Duodenal mucosa (tissue), 2 donors: ENCODE data around the gene RAB11FIP4.

Source experiments
- H3K27ac ChIP-seq: one replicate; pipeline ENCODE4 v1.7.0; 2013; ENCODE audit warnings: low read depth, low read length
- H3K27me3 ChIP-seq, 2 donors: one replicate each; pipeline ENCODE4 v1.7.0; 2013; ENCODE audit warnings: low read length in 2 of 2, control low read depth in 1 of 2; ENCODE audit not compliant: insufficient read depth in 2 of 2, control insufficient read depth in 1 of 2
- H3K36me3 ChIP-seq, 2 donors: one replicate each; pipeline ENCODE4 v1.7.0; 2013; ENCODE audit warnings: low read length in 2 of 2, control low read depth in 1 of 2; ENCODE audit not compliant: insufficient read depth in 2 of 2, control insufficient read depth in 1 of 2
- H3K4me1 ChIP-seq, 2 donors: one replicate each; pipeline ENCODE4 v1.7.0; 2013; ENCODE audit warnings: low read length in 2 of 2, control low read depth in 1 of 2; ENCODE audit not compliant: insufficient read depth in 2 of 2, control insufficient read depth in 1 of 2
- H3K4me3 ChIP-seq, 2 donors: one replicate each; pipeline ENCODE4 v1.7.0; 2013; ENCODE audit warnings: low read length in 2 of 2, low read depth in 1 of 2
- H3K9ac ChIP-seq, 2 donors: one replicate each; pipeline ENCODE4 v1.7.0; 2013; ENCODE audit warnings: low read length in 2 of 2, low read depth in 1 of 2
- H3K9me3 ChIP-seq, 2 donors: one replicate each; pipeline ENCODE4 v1.7.0; 2013; ENCODE audit warnings: low read length in 2 of 2, control low read depth in 1 of 2; ENCODE audit not compliant: control insufficient read depth in 1 of 2

The RAB11FIP4 gene

DNA sequence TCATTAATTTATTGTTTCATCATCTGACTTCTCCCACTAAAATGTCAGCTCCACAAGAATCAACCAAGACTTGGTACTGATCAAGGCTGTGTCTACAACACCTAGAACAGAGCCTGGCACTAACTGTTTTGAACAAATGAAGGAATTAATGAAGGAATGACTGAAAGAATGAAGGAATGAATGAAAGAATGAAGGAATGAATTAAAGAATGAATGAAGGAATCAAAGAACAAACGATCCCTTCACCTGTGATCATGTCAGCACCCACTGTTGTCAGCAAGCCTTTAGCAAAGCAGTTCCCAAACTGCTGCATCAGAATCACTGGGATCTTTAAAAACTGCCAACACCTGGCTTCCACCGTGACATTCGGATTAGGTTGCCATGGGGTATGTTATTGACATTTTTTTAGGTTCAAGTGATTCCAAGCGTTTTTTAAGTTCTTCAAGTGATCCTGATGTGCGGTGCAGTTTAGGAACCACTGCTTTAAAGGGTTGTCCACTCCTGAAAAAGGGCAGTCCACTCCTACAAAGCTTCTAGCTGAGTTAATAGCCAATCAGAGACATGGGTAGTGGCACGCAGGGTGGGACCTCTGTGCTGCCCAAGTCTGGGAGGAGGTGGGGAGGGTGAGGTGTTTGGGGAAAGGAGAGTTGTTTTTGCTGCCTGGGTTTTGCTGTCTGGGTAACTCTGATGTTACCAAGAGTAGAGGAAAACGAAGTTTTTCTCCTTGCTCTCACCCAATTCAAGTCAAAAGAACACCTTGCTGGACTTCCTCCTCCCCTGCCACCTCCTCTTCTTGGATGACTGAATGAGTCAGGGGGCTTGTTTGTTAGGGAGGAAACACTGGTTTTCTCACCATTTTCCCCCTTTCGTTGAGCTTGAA, 89.7 kb downstream of the RAB11FIP4 start:
- Histone ChIP-seq H3K4me3 (no peak overlapping the region), H3K27ac (no peak overlapping the region), H3K36me3 (no peaks in the 10 kb centered on the region), H3K9me3 (no peaks in the 10 kb centered on the region), H3K27me3 (peaks cover 0 to 6% of the 10 kb centered on the region in 2 donors), H3K4me1 (no peaks in the 10 kb centered on the region), H3K9ac (no peak overlapping the region)

DNA sequence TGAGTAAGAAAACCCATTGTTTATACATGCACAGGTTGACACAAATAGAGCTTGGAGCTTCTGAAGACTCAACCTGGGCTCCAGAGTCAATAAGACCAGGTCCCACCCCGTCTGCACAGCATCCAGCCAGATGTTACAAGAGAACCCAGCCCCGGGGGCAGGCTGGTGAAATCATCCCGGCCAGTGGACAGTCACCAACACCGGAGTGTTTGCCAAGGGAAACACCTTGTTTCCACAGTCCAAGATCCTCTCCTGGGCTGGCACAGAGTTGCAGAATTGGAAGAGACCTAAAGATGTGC, 90.3 kb downstream of the RAB11FIP4 start:
- H3K9me3 ChIP-seq: no peaks in the 10 kb centered on the region
- peaks cover 0 to 6% of the 10 kb centered on the region in 2 donors for H3K27me3 ChIP-seq
- no peak overlapping the region for H3K9ac ChIP-seq
- H3K36me3 ChIP-seq: no peaks in the 10 kb centered on the region
- H3K4me3 ChIP-seq: no peak overlapping the region
- no peak overlapping the region for H3K27ac ChIP-seq
- peaks cover 2 to 3% of the 10 kb centered on the region in 2 donors for H3K4me1 ChIP-seq

GRCh38 chr17:31484821-31485220, 93.3 kb downstream of the RAB11FIP4 start:
- peaks cover 10 to 23% of the 10 kb centered on the region in 2 donors for H3K4me1 ChIP-seq
- H3K4me3 ChIP-seq: no peak overlapping the region
- H3K27me3 ChIP-seq: peaks cover 0 to 6% of the 10 kb centered on the region in 2 donors
- no peaks in the 10 kb centered on the region for H3K9me3 ChIP-seq
- H3K36me3 ChIP-seq: no peaks in the 10 kb centered on the region
- no peak overlapping the region for H3K9ac ChIP-seq
- H3K27ac ChIP-seq: no peak overlapping the region

DNA sequence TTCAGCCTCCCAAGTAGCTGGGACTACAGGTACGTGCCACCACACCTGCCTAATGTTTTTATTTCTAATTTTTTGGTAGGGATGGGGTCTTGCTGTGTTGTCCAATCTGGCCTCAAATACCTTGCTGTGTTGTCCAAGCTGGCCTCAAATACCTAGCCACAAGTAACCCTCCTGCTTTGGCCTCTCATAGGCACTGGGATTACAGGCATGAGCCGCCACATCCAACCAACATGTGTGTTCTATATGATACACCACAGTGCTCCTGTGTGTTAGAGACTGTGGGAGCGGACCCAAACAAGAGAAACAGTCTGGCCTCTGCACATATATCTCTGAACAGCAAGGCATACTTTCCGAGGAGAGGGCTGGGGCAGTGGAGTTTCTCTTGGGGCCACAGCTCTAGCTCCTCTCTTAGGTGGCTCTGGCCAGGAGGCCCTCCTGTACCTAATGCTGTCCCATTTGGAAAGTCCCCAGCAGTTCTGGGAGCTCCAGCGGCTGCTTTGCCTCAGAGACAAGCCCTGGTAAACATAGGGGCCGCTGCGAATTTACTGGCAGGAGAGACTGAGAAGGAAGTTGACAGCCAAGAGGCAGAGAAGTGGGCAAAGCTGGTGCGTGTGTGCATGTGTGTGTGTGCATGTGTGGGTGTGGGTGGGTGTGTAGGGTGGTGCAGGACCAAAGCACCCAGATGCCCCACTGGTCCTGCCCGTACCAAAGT, 95.0 kb downstream of the RAB11FIP4 start:
- Histone ChIP-seq H3K4me1 (peaks cover 27 to 40% of the 10 kb centered on the region in 2 donors), H3K9me3 (no peaks in the 10 kb centered on the region), H3K36me3 (no peaks in the 10 kb centered on the region), H3K27ac (no peak overlapping the region), H3K27me3 (peaks cover 0 to 1% of the 10 kb centered on the region in 2 donors), H3K4me3 (peak overlapping the region in 1 of 2 donors; percentile 58), H3K9ac (peak overlapping the region in 1 of 2 donors; percentile 54)

- H3K4me3 ChIP-seq: peak overlapping the region; percentile 57 to 58
- no peaks in the 10 kb centered on the region for H3K36me3 ChIP-seq
- H3K9me3 ChIP-seq: no peaks in the 10 kb centered on the region
- H3K9ac ChIP-seq: peak overlapping the region; percentile 54 to 60
- peak overlapping the region; percentile 67 for H3K27ac ChIP-seq
- no peaks in the 10 kb centered on the region for H3K27me3 ChIP-seq
- H3K4me1 ChIP-seq: peaks cover 34 to 46% of the 10 kb centered on the region in 2 donors
Observed at GRCh38 chr17:31487063-31487647, 95.7 kb downstream of the RAB11FIP4 start.

DNA sequence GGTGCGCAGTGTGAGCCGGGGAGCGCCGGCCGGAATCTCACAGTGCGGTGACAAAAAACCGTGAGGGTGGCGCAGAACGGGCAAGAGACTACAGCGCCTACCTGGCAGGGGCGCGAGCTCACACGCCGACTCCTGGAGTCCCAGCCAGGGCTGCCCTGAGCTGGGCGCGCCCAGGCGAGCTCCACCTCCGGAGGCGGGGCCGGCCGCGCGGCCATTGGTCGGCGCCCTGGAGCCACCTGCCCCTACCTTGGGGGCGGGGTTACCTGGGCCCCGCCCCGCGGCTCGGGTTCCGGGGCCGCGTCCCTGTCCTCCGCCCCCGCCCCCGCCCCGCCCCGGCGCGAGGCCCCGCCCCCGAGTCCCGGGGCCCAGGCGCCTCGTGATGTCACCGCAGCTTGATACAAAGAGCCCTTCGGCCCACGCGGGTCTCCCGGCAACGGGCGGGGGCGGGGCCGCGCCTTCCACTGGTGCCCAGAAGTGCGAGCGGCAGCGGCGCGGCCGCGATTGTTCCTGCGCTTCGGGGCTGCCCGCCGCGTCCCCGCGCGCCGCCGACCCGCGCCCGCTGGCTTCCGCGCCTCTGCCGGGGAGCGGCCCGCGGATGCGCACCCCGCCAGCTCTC, 96.3 kb downstream of the RAB11FIP4 start:
- H3K9ac ChIP-seq: peak overlapping the region; percentile 54 to 89
- peak overlapping the region; percentile 90 for H3K27ac ChIP-seq
- peaks cover 40 to 52% of the 10 kb centered on the region in 2 donors for H3K4me1 ChIP-seq
- peak overlapping the region; percentile 75 to 86 for H3K4me3 ChIP-seq
- no peaks in the 10 kb centered on the region for H3K36me3 ChIP-seq
- no peaks in the 10 kb centered on the region for H3K9me3 ChIP-seq
- H3K27me3 ChIP-seq: no peaks in the 10 kb centered on the region

- peaks cover 46 to 59% of the 10 kb centered on the region in 2 donors for H3K4me1 ChIP-seq
- H3K9me3 ChIP-seq: no peaks in the 10 kb centered on the region
- H3K36me3 ChIP-seq: no peaks in the 10 kb centered on the region
- H3K4me3 ChIP-seq: peak overlapping the region; percentile 75 to 86
- peak overlapping the region; percentile 90 for H3K27ac ChIP-seq
- no peaks in the 10 kb centered on the region for H3K27me3 ChIP-seq
- peak overlapping the region; percentile 89 to 95 for H3K9ac ChIP-seq
Observed at GRCh38 chr17:31488264-31488981, 96.9 kb downstream of the RAB11FIP4 start.

DNA sequence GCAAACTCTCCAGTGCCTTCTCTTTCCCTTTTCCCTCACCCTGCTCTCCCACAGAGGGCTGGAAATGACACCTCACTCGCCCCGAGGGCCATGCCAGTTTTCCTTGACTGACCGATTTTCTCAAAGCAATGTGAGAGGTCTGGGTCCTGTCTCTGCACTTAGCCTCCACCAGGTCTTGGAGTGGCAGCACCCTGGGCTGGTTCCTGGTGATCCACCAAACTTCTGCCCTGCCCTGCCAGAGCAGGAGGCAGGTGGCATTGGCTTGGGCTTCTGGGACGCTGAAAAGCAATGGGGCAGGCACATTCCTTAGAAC, 97.5 kb downstream of the RAB11FIP4 start:
- H3K4me3 ChIP-seq: peak overlapping the region; percentile 75 to 86
- H3K9ac ChIP-seq: peak overlapping the region; percentile 89 to 95
- H3K36me3 ChIP-seq: no peaks in the 10 kb centered on the region
- no peaks in the 10 kb centered on the region for H3K27me3 ChIP-seq
- peaks cover 52 to 64% of the 10 kb centered on the region in 2 donors for H3K4me1 ChIP-seq
- peak overlapping the region; percentile 90 for H3K27ac ChIP-seq
- H3K9me3 ChIP-seq: no peaks in the 10 kb centered on the region

GRCh38 chr17:31489295-31490018, 98.0 kb downstream of the RAB11FIP4 start:
- H3K27me3 ChIP-seq: no peaks in the 10 kb centered on the region
- H3K9ac ChIP-seq: peak overlapping the region; percentile 89 to 95
- no peaks in the 10 kb centered on the region for H3K36me3 ChIP-seq
- peak overlapping the region; percentile 90 for H3K27ac ChIP-seq
- peak overlapping the region; percentile 75 to 86 for H3K4me3 ChIP-seq
- H3K4me1 ChIP-seq: peaks cover 56 to 69% of the 10 kb centered on the region in 2 donors
- no peaks in the 10 kb centered on the region for H3K9me3 ChIP-seq
